ENCODE measurements around the gene KRTCAP3. TPM values are rescaled to one million over a fixed set of nuclear protein-coding genes. Genes with fewer than 3 reads are reported as not detected.

Gene KRTCAP3
- 29.3 and 30.4 TPM in 2 replicates for total RNA-seq (2014; rRNA removed; shearing (Covaris generic))

- peak; percentile 85 for DNase-seq (ENCODE audit: low spot score)
Measured at GRCh38 chr2:27441958-27442919, at the start of gene KRTCAP3. TSS of gene KRTCAP3 (plus strand) at chr2:27442381. CDS start at chr2:27442413, 32 bp downstream.

- no peak for DNase-seq (ENCODE audit: low spot score)
Measured at GRCh38 chr2:27393225-27393624, 49.0 kb upstream of the KRTCAP3 start.

- no peak for DNase-seq (ENCODE audit: low spot score)
Measured at GRCh38 chr2:27398962-27399361, 43.2 kb upstream of the KRTCAP3 start.

GRCh38 chr2:27400348-27401135, 41.6 kb upstream of the KRTCAP3 start:
- DNase-seq (ENCODE audit: low spot score): no peak

GRCh38 chr2:27407798-27408491, 34.2 kb upstream of the KRTCAP3 start:
- DNase-seq (ENCODE audit: low spot score): peak; percentile 72

- peak; percentile 39 for DNase-seq (ENCODE audit: low spot score)
Measured at GRCh38 chr2:27408601-27409320, 33.4 kb upstream of the KRTCAP3 start.

GRCh38 chr2:27409321-27410073, 32.7 kb upstream of the KRTCAP3 start, which contains the start of gene PPM1G:
TSS of gene PPM1G (minus strand) at chr2:27409591. CDS start at chr2:27409422, 169 bp downstream.
- peak; percentile 97 for DNase-seq (ENCODE audit: low spot score)

GRCh38 chr2:27412419-27413152, 29.6 kb upstream of the KRTCAP3 start:
- no peak for DNase-seq (ENCODE audit: low spot score)

GRCh38 chr2:27416151-27416550, 26.0 kb upstream of the KRTCAP3 start:
- no peak for DNase-seq (ENCODE audit: low spot score)

GRCh38 chr2:27420996-27421395, 21.2 kb upstream of the KRTCAP3 start:
- DNase-seq (ENCODE audit: low spot score): no peak

- no peak for DNase-seq (ENCODE audit: low spot score)
Measured at GRCh38 chr2:27421660-27422250, 20.4 kb upstream of the KRTCAP3 start.

GRCh38 chr2:27422958-27423357, 19.2 kb upstream of the KRTCAP3 start:
- no peak for DNase-seq (ENCODE audit: low spot score)

- peak; percentile 8 for DNase-seq (ENCODE audit: low spot score)
Measured at GRCh38 chr2:27425039-27425438, 17.1 kb upstream of the KRTCAP3 start.

GRCh38 chr2:27427863-27428212, 14.3 kb upstream of the KRTCAP3 start:
- DNase-seq (ENCODE audit: low spot score): no peak

GRCh38 chr2:27428213-27428977, 13.8 kb upstream of the KRTCAP3 start, which contains the start of gene NRBP1:
TSS of gene NRBP1 (plus strand) at chr2:27428631. CDS start at chr2:27433274, 4,643 bp downstream.
- peak; percentile 92 for DNase-seq (ENCODE audit: low spot score)

GRCh38 chr2:27428978-27429541, 13.1 kb upstream of the KRTCAP3 start:
- peak; percentile 86 for DNase-seq (ENCODE audit: low spot score)

- DNase-seq (ENCODE audit: low spot score): no peak
Measured at GRCh38 chr2:27431395-27431794, 10.8 kb upstream of the KRTCAP3 start.

GRCh38 chr2:27435628-27436027, 6.6 kb upstream of the KRTCAP3 start:
- no peak for DNase-seq (ENCODE audit: low spot score)
